ENCODE measurements around the gene NFATC3. TPM values are rescaled to one million over a fixed set of nuclear protein-coding genes. Genes with fewer than 3 reads are reported as not detected.

NFATC3 gene
- total RNA-seq, 4 donors from 2014 or later, result 67.7 to 107 (median 71.7) TPM

GRCh38 chr16:68257906-68258800 lies 173.0 kb downstream of the NFATC3 start:
- TF ChIP-seq CTCF (IDR thresholded peaks at IDR 0.05), result no peak
- TF ChIP-seq POLR2A (IDR thresholded peaks at IDR 0.05), result peak in 1 of 2 donors; percentile 62
- H3K9me3 ChIP-seq, result no peaks in the 10 kb centered on the region
- H3K4me1 ChIP-seq, result peaks cover 25 to 40% of the 10 kb centered on the region in 2 donors
- intact Hi-C loops (cut with DNase I), result no loop called here
- WGBS, 2 donors, result 40 to 43% methylated on average over 12 to 13 of the region's 13 CpGs
- no peak overlapping the region for H3K4me3 ChIP-seq (replicated peaks in 1 of 3)
- H3K36me3 ChIP-seq, result peaks cover 19 to 24% of the 10 kb centered on the region in 2 donors
- H3K27ac ChIP-seq, result peak overlapping the region; percentile 94 to 99 (median 95)
- DNase-seq, result peak; percentile 99
- no peaks in the 10 kb centered on the region for H3K27me3 ChIP-seq

- no peak for DNase-seq
- intact Hi-C loops (cut with DNase I), result no loop called here
Observed at GRCh38 chr16:68259007-68259825, 174.0 kb downstream of the NFATC3 start.

GRCh38 chr16:68263559-68264127 lies 178.5 kb downstream of the NFATC3 start:
- H3K36me3 ChIP-seq, result peaks cover 9 to 11% of the 10 kb centered on the region in 2 donors
- peak in 1 of 6 experiments; percentile 54 for TF ChIP-seq CTCF (IDR thresholded peaks at IDR 0.05)
- TF ChIP-seq POLR2A (IDR thresholded peaks at IDR 0.05), result no peak
- intact Hi-C loops (cut with DNase I), result loop anchor here (2.0 kb wide), 1 partner anchor 65 kb away; no protein-coding TSS in a partner anchor
- H3K9me3 ChIP-seq, result no peaks in the 10 kb centered on the region
- H3K27me3 ChIP-seq, result no peaks in the 10 kb centered on the region
- DNase-seq, result no peak
- peaks cover 34 to 57% of the 10 kb centered on the region in 2 donors for H3K4me1 ChIP-seq
- peak overlapping the region in 1 of 3 donors; percentile 69 for H3K4me3 ChIP-seq (replicated peaks in 1 of 3)
- H3K27ac ChIP-seq, result peak overlapping the region; percentile 99 to 100 (median 99)
- WGBS, 2 donors, result 38 to 55% methylated on average over 8 to 11 of the region's 11 CpGs

More at GRCh38 chr16:68259007-68259825, 174.0 kb downstream of the NFATC3 start:
- WGBS, 2 donors, result 86 to 91% methylated on average over 15 to 19 of the region's 27 CpGs
- no peak overlapping the region for H3K4me3 ChIP-seq (replicated peaks in 1 of 3)
- H3K36me3 ChIP-seq, result peaks cover 16 to 24% of the 10 kb centered on the region in 2 donors
- peak overlapping the region; percentile 83 to 95 (median 94) for H3K27ac ChIP-seq
- no peaks in the 10 kb centered on the region for H3K27me3 ChIP-seq
- H3K9me3 ChIP-seq, result no peaks in the 10 kb centered on the region
- TF ChIP-seq POLR2A (IDR thresholded peaks at IDR 0.05), result no peak
- TF ChIP-seq CTCF (IDR thresholded peaks at IDR 0.05), result no peak
- peaks cover 29 to 47% of the 10 kb centered on the region in 2 donors for H3K4me1 ChIP-seq

- Histone ChIP-seq H3K27me3 (no peaks in the 10 kb centered on the region), H3K9me3 (no peaks in the 10 kb centered on the region), H3K4me3 (replicated peaks in 1 of 3) (peak within 1 kb of the TSS; percentile 60 to 74 (median 69)), H3K27ac (peak within 1 kb of the TSS; percentile 99 to 100 (median 99)), H3K36me3 (peaks cover 6 to 9% of the 10 kb centered on the region in 2 donors), H3K4me1 (peaks cover 26 to 57% of the 10 kb centered on the region in 2 donors)
- DNase-seq, result peak; percentile 74
- intact Hi-C loops (cut with DNase I), result no loop called here
- peak in 5 of 6 experiments; percentile 28 to 70 (median 60) for TF ChIP-seq CTCF (IDR thresholded peaks at IDR 0.05)
- TF ChIP-seq POLR2A (IDR thresholded peaks at IDR 0.05), result peak; percentile 80 to 96
- WGBS, 2 donors, result 0 to 1% methylated on average over 21 to 65 of the region's 123 CpGs
Observed at GRCh38 chr16:68264128-68265077, 179.2 kb downstream of the NFATC3 start, which contains the start of gene SLC7A6. TSS of gene SLC7A6 (plus strand) at chr16:68264526. CDS start at chr16:68274727, 10,201 bp downstream.
